Left lung (tissue), 10 donors: ENCODE measurements around the gene ZNF398. TPM values are rescaled to one million over a fixed set of nuclear protein-coding genes. Genes with fewer than 3 reads are reported as not detected.

Source experiments
- ATAC-seq: fragments of 200-7000 bp; cut with Tn5 transposase; one replicate; pipeline ENCODE4 v1.9.1; 2020; ENCODE audit warnings: moderate library complexity
- DNase-seq, 4 donors: peaks; one replicate each; pipeline ENCODE4 v3.0.0-alpha.2; 2013 to 2020
- H3K27ac ChIP-seq, 2 donors: fragments of 200-600 bp; sonication (generic) in 1 of 2; one replicate each; pipeline versions ENCODE4 v1.5.0 to v1.8.0; 2020 to 2021
- H3K27me3 ChIP-seq, 2 donors: fragments of 200-600 bp; sonication (generic) in 1 of 2; one replicate each; pipeline versions ENCODE4 v1.5.0 to v1.8.0; 2020 to 2021
- H3K36me3 ChIP-seq, 2 donors: fragments of 200-600 bp; sonication (generic) in 1 of 2; one replicate each; pipeline versions ENCODE4 v1.5.0 to v1.8.0; 2020 to 2021
- H3K4me1 ChIP-seq, 2 donors: fragments of 200-600 bp; one replicate each; pipeline ENCODE4 v1.8.0; 2021
- H3K4me3 ChIP-seq, 2 donors: fragments of 200-600 bp; sonication (generic) in 1 of 2; one replicate each; pipeline versions ENCODE4 v1.5.0 to v1.8.0; 2020 to 2021; ENCODE audit warnings: mild to moderate bottlenecking in 1 of 2
- H3K9me3 ChIP-seq, 2 donors: fragments of 200-600 bp; sonication (generic) in 1 of 2; one replicate each; pipeline versions ENCODE4 v1.5.0 to v1.8.0; 2020 to 2021
- CTCF ChIP-seq, 2 donors: fragments of 200-600 bp; sonication (generic) in 1 of 2; IDR thresholded peaks; one replicate each; pipeline versions ENCODE4 v1.5.0 to v1.8.0; 2021; ENCODE audit warnings: antibody characterized with exemption in 2 of 2
- intact Hi-C, 2 donors: fragments of 100-400 bp; cut with DNase I; formaldehyde crosslinking; loops; one replicate each; pipeline versions ENCODE4 v1.11.2 to v1.14.2; 2022
- polyA plus RNA-seq, 6 donors: library from polyadenylated mRNA; unstranded; fragments of 120-200 nt; gene quantifications; one replicate each; pipeline ENCODE4 v1.2.1, GENCODE V29; 2013; ENCODE audit not compliant: insufficient read length in 6 of 6
- total RNA-seq, 2 donors: library from RNA; stranded (reverse); fragmentation: NEBNext Ultra II Directional; extraction: Animal tissue kit (Norgen Biotek cat#: 25700); gene quantifications; one replicate each; pipeline ENCODE4 v1.2.1, GENCODE V29; 2021
- donor health status: DM: no; HTN: yes; CAD: no.
- donor health status: DM: no; HTN: no; CAD: no.

The ZNF398 gene
- total and polyA plus RNA-seq, 8 donors = 11.2 to 15.6 (median 13.1) TPM

GRCh38 chr7:149220534-149220933 lies 73.3 kb downstream of the ZNF398 start:
- no peak for TF ChIP-seq CTCF (IDR thresholded peaks at IDR 0.05)
- ATAC-seq (no peak), DNase-seq (no peak)
- no peaks in the 10 kb centered on the region for H3K4me1 ChIP-seq
- H3K36me3 ChIP-seq = peaks cover 0 to 98% of the 10 kb centered on the region in 2 donors
- no peaks in the 10 kb centered on the region for H3K27me3 ChIP-seq
- intact Hi-C loops = no loop called here
- no peaks in the 10 kb centered on the region for H3K9me3 ChIP-seq
- no peak overlapping the region for H3K4me3 ChIP-seq
- H3K27ac ChIP-seq = no peak overlapping the region

GRCh38 chr7:149223176-149223575 lies 75.9 kb downstream of the ZNF398 start:
- no peak overlapping the region for H3K4me3 ChIP-seq
- peaks cover 0 to 80% of the 10 kb centered on the region in 2 donors for H3K36me3 ChIP-seq
- H3K27me3 ChIP-seq = no peaks in the 10 kb centered on the region
- no peak for DNase-seq
- intact Hi-C loops = no loop called here
- TF ChIP-seq CTCF (IDR thresholded peaks at IDR 0.05) = no peak
- no peak for ATAC-seq
- no peaks in the 10 kb centered on the region for H3K9me3 ChIP-seq
- H3K4me1 ChIP-seq = no peaks in the 10 kb centered on the region
- no peak overlapping the region for H3K27ac ChIP-seq

GRCh38 chr7:149223761-149224160 lies 76.5 kb downstream of the ZNF398 start:
- H3K4me3 ChIP-seq = no peak overlapping the region
- H3K27me3 ChIP-seq = no peaks in the 10 kb centered on the region
- ATAC-seq = no peak
- no peaks in the 10 kb centered on the region for H3K4me1 ChIP-seq
- no peaks in the 10 kb centered on the region for H3K9me3 ChIP-seq
- intact Hi-C loops = no loop called here
- no peak overlapping the region for H3K27ac ChIP-seq
- DNase-seq = no peak
- peaks cover 0 to 74% of the 10 kb centered on the region in 2 donors for H3K36me3 ChIP-seq
- TF ChIP-seq CTCF (IDR thresholded peaks at IDR 0.05) = no peak

- ATAC-seq (no peak), DNase-seq (no peak)
- H3K9me3 ChIP-seq = no peaks in the 10 kb centered on the region
- intact Hi-C loops = no loop called here
- H3K4me1 ChIP-seq = no peaks in the 10 kb centered on the region
- H3K27ac ChIP-seq = no peak overlapping the region
- no peak for TF ChIP-seq CTCF (IDR thresholded peaks at IDR 0.05)
- H3K27me3 ChIP-seq = no peaks in the 10 kb centered on the region
- no peak overlapping the region for H3K4me3 ChIP-seq
- peaks cover 0 to 68% of the 10 kb centered on the region in 2 donors for H3K36me3 ChIP-seq
These were observed 77.1 kb downstream of the ZNF398 start for GRCh38 chr7:149224352-149224751.

GRCh38 chr7:149225106-149225505 lies 77.9 kb downstream of the ZNF398 start:
- Histone ChIP-seq H3K4me3 (no peak overlapping the region), H3K9me3 (no peaks in the 10 kb centered on the region), H3K4me1 (no peaks in the 10 kb centered on the region), H3K27ac (no peak overlapping the region), H3K27me3 (no peaks in the 10 kb centered on the region), H3K36me3 (peaks cover 0 to 60% of the 10 kb centered on the region in 2 donors)
- DNase-seq = no peak
- ATAC-seq = no peak
- TF ChIP-seq CTCF (IDR thresholded peaks at IDR 0.05) = no peak
- intact Hi-C loops = no loop called here
